Esophagus muscularis mucosa (tissue), 4 donors: ENCODE results near the gene USP15. TPM values are rescaled to one million over a fixed set of nuclear protein-coding genes. Genes with fewer than 3 reads are reported as not detected.

ENCODE experiments used
- DNase-seq: peaks from one replicate; pipeline ENCODE4 v3.0.0-alpha.2; 2017; ENCODE audit errors: extremely low spot score
- H3K27ac ChIP-seq, 4 donors: fragments of 200-600 bp; sonication (generic); replicated peaks in 1 of 4; 1 replicate in 3 of 4; 2 replicates in 1 of 4; pipeline ENCODE4 v1.5.1; 2016 to 2019; ENCODE audit warnings: mild to moderate bottlenecking in 1 of 4
- H3K27me3 ChIP-seq, 4 donors: fragments of 200-600 bp; sonication (generic); one replicate each; pipeline versions ENCODE4 v1.5.1 to v1.6.0; 2016 to 2019
- H3K36me3 ChIP-seq, 4 donors: fragments of 200-600 bp; sonication (generic); one replicate each; pipeline ENCODE4 v1.5.1; 2016 to 2019
- H3K4me1 ChIP-seq, 4 donors: fragments of 200-600 bp; sonication (generic); one replicate each; pipeline ENCODE4 v1.5.1; 2016 to 2019
- H3K4me3 ChIP-seq, 4 donors: fragments of 200-600 bp; sonication (generic); 1 replicate in 2 of 4; 2 replicates in 2 of 4; pipeline ENCODE4 v1.5.1; 2016 to 2019; ENCODE audit warnings: mild to moderate bottlenecking in 4 of 4, moderate library complexity in 1 of 4
- H3K9me3 ChIP-seq, 4 donors: fragments of 200-600 bp; sonication (generic); 1 replicate in 3 of 4; 2 replicates in 1 of 4; pipeline ENCODE4 v1.5.1; 2016 to 2019
- EP300 ChIP-seq: sonication (generic); formaldehyde crosslinking; IDR thresholded peaks from one replicate; pipeline ENCODE4 v1.6.1; 2017; ENCODE audit warnings: antibody characterized with exemption
- POLR2A ChIP-seq: fragments of 450-650 bp; IDR thresholded peaks from one replicate; pipeline ENCODE4 v1.6.1; 2017; ENCODE audit warnings: antibody characterized with exemption, moderate library complexity, mild to moderate bottlenecking, low read depth
- POLR2AphosphoS5 ChIP-seq, 2 donors: sonication (generic); formaldehyde crosslinking; IDR thresholded peaks; one replicate each; pipeline ENCODE4 v1.6.1; 2017; ENCODE audit warnings: antibody characterized with exemption in 2 of 2
- WGBS: methylation state at CpG from one replicate; pipeline ENCODE4 v1.1.5; 2018; 5-methylcytosine and 5-hydroxymethylcytosine counted together
- intact Hi-C: fragments of 100-400 bp; cut with DNase I; formaldehyde crosslinking; loops from one replicate; pipeline ENCODE4 v1.15.1; 2023
- total RNA-seq, 4 donors: library from RNA; depleted of rRNA; stranded (reverse); fragments of >200 nt; gene quantifications; one replicate each; pipeline versions ENCODE4 v1.1.0 to v1.2.1, GENCODE V29; 2016
- TF ChIP-seq, protein P1 (sequence below), 3 experiments: fragments of 200-600 bp in 2 of 3; fragments of 450-650 bp in 1 of 3; sonication (generic) in 2 of 3; IDR thresholded peaks; one replicate each; pipeline ENCODE4 v1.5.1; 2017 to 2019; ENCODE audit warnings: antibody characterized with exemption in 3 of 3, mild to moderate bottlenecking in 2 of 3, moderate library complexity in 1 of 3

Gene USP15
- total RNA-seq, 4 donors from 2014 or later: 38.0 to 78.5 (median 49.9) TPM

DNA sequence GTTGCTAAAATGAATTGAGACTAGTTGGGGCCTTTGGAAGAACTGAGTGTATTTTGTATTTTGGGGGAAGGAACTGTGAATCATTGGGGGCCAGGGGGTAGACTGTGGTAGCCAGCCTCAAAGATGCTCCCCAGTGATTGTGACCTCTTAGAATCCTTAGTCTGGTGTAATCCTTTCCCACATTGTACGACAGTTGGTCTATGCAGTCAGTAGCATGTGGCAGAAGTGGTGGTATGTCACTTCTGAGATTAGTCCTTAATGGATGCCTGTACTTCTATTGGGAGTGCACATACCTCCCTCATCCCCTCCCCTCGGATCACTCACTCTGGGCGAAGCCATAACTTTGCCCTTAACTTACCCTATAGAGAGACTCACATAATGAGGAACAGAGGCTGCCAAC, 48.0 kb downstream of the USP15 start:
- Histone ChIP-seq H3K9me3 (peaks cover 0 to 4% (median 0%) of the 10 kb centered on the region in 4 donors), H3K27me3 (no peaks in the 10 kb centered on the region), H3K4me1 (peaks cover 0 to 3% (median 1%) of the 10 kb centered on the region in 4 donors), H3K27ac (no peak overlapping the region), H3K4me3 (no peak overlapping the region), H3K36me3 (peaks cover 4 to 30% (median 20%) of the 10 kb centered on the region in 4 donors)
- intact Hi-C loops: no loop called here
- DNase-seq: no peak
- 100% methylated on average over 3 of the region's 3 CpGs for WGBS
- no peak for TF ChIP-seq POLR2A
- no peak for TF ChIP-seq POLR2AphosphoS5 (IDR thresholded peaks at IDR 0.05)
- TF ChIP-seq, protein P1, sequence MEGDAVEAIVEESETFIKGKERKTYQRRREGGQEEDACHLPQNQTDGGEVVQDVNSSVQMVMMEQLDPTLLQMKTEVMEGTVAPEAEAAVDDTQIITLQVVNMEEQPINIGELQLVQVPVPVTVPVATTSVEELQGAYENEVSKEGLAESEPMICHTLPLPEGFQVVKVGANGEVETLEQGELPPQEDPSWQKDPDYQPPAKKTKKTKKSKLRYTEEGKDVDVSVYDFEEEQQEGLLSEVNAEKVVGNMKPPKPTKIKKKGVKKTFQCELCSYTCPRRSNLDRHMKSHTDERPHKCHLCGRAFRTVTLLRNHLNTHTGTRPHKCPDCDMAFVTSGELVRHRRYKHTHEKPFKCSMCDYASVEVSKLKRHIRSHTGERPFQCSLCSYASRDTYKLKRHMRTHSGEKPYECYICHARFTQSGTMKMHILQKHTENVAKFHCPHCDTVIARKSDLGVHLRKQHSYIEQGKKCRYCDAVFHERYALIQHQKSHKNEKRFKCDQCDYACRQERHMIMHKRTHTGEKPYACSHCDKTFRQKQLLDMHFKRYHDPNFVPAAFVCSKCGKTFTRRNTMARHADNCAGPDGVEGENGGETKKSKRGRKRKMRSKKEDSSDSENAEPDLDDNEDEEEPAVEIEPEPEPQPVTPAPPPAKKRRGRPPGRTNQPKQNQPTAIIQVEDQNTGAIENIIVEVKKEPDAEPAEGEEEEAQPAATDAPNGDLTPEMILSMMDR (IDR thresholded peaks at IDR 0.05): no peak
- no peak for TF ChIP-seq EP300

DNA sequence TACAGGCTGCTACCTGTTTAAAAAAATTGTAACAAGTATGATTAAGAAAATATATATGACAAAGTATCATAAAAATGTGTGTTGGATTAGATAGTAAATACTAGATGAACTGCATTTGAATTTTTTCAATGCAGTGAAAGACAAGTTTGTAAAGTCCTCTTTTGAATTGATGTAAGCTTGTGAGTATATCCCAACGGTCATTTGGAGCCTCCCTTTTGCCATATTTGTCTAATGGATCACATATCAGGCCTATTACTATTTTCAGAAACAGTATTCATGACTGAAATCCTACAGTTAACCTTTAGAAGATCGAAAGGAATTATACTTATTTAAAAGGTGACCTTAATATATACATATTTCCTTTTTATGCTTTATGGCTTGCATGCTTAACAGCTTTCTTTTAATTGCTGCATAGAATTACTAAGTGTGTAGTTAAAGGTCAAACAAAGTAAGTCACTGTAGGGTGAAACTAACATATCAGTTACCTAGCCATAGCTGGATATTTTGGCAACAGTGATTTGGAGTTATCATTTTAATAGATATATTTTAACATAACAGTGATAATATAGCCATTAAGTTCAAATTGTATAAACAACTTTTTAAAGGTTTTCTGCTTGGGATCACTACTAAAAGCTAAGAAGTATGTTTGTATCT, 53.6 kb downstream of the USP15 start:
- H3K27ac ChIP-seq: no peak overlapping the region

DNA sequence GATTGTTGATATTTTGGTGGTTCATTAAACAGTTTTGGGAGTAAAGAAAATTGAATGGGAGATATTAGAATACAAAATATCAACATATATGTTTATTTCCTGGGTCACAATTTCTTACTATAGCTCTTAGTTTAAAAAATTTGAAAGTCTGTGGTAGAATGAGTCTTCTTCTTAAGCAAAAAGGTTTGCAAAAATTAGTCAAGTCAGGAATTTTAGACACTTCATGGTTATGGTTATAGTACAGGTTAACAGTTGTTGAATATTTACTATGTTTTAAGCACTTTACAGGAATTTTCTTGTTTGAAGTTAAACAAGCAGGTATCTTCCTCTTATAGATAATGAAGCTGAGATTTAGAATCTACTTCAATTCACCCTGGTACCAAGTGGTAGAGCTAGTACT, 56.8 kb downstream of the USP15 start:
- Histone ChIP-seq H3K27ac (no peak overlapping the region), H3K4me3 (no peak overlapping the region), H3K9me3 (no peaks in the 10 kb centered on the region), H3K27me3 (no peaks in the 10 kb centered on the region), H3K36me3 (peaks cover 2 to 15% (median 11%) of the 10 kb centered on the region in 4 donors), H3K4me1 (peaks cover 0 to 13% (median 9%) of the 10 kb centered on the region in 4 donors)
- DNase-seq: no peak
- intact Hi-C loops: no loop called here
- TF ChIP-seq POLR2A: no peak
- TF ChIP-seq, protein P1 (IDR thresholded peaks at IDR 0.05): no peak
- TF ChIP-seq POLR2AphosphoS5 (IDR thresholded peaks at IDR 0.05): no peak

More for the DNA sequence above, 53.6 kb downstream of the USP15 start:
- Histone ChIP-seq H3K4me3 (no peak overlapping the region), H3K4me1 (peaks cover 0 to 13% (median 9%) of the 10 kb centered on the region in 4 donors), H3K9me3 (no peaks in the 10 kb centered on the region), H3K27me3 (no peaks in the 10 kb centered on the region), H3K36me3 (peaks cover 0 to 6% (median 1%) of the 10 kb centered on the region in 4 donors)
- DNase-seq: no peak
- 47% methylated on average over 2 of the region's 2 CpGs for WGBS
- no peak for TF ChIP-seq POLR2A
- no peak for TF ChIP-seq POLR2AphosphoS5 (IDR thresholded peaks at IDR 0.05)
- TF ChIP-seq EP300: no peak
- TF ChIP-seq, protein P1 (IDR thresholded peaks at IDR 0.05): no peak
- intact Hi-C loops: no loop called here

DNA sequence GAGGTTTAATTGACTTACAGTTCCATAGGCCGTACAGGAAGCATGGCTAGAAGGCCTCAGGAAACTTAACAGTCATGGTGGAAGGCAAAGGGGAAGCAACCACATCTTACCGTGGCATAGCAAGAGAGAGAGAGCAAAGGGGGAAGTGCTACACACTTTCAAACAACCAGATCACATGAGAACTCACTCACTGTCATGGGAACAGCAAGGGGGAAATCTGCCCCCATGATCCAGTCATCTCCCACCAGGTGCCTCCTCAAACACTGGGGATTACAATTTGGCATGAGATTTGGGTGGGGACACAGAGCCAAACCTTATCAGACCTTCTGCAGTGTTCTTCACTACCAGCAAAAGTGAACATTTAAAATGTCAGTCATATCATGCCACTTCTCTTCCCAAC, 58.9 kb downstream of the USP15 start:
- Histone ChIP-seq H3K27ac (no peak overlapping the region), H3K9me3 (no peaks in the 10 kb centered on the region), H3K27me3 (no peaks in the 10 kb centered on the region), H3K4me3 (no peak overlapping the region), H3K4me1 (peaks cover 0 to 3% (median 1%) of the 10 kb centered on the region in 4 donors), H3K36me3 (peaks cover 6 to 28% (median 21%) of the 10 kb centered on the region in 4 donors)
- TF ChIP-seq EP300: no peak
- no peak for TF ChIP-seq POLR2A
- no peak for TF ChIP-seq POLR2AphosphoS5 (IDR thresholded peaks at IDR 0.05)
- TF ChIP-seq, protein P1 (IDR thresholded peaks at IDR 0.05): no peak
- no peak for DNase-seq
- intact Hi-C loops: no loop called here
- WGBS: 74% methylated on average over 2 of the region's 2 CpGs

DNA sequence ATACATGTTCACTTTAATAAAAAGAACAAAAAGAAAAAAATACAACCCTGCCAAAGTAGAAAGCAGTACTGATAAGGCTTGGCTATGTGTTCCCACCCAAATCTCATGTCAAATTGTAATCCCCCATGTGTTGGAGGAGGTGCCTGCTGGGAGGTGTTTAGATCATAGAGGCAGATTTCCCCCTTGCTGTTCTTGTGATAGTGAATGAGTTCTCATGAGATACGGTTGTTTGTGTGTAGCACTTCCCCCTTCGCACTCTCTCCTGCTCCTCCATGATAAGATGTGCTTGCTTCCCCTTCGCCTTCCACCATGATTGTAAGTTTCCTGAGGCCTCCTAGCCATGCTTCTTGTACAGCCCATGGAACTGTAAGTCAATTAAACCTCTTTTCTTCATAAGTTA, 59.9 kb downstream of the USP15 start:
- WGBS: 92% methylated on average over 3 of the region's 3 CpGs
- Histone ChIP-seq H3K27me3 (no peaks in the 10 kb centered on the region), H3K4me3 (no peak overlapping the region), H3K9me3 (no peaks in the 10 kb centered on the region), H3K36me3 (peaks cover 6 to 28% (median 21%) of the 10 kb centered on the region in 4 donors), H3K27ac (no peak overlapping the region), H3K4me1 (no peaks in the 10 kb centered on the region)
- intact Hi-C loops: no loop called here
- no peak for TF ChIP-seq POLR2A
- TF ChIP-seq, protein P1 (IDR thresholded peaks at IDR 0.05): no peak
- no peak for TF ChIP-seq EP300
- TF ChIP-seq POLR2AphosphoS5 (IDR thresholded peaks at IDR 0.05): no peak
- DNase-seq: no peak
